Ectodermal cell (in vitro differentiated cells): ENCODE data around the gene GOLGA6D.
"Not testable (repeated sequence)": the region's sequence is repeated elsewhere in the genome, so short reads cannot be mapped to it uniquely, and the experiment has no call there.

Source experiments
- H3K27ac ChIP-seq: 2 replicates; pipeline ENCODE4 v1.7.0; 2013; ENCODE audit warnings: mild to moderate bottlenecking, low read depth, low read length; ENCODE audit not compliant: insufficient read depth, poor library complexity, severe bottlenecking
- H3K27me3 ChIP-seq: 2 replicates; pipeline ENCODE4 v1.7.0; 2013; ENCODE audit warnings: mild to moderate bottlenecking, low read length; ENCODE audit not compliant: insufficient read depth, control insufficient read depth, poor library complexity, severe bottlenecking
- H3K36me3 ChIP-seq: one replicate; pipeline ENCODE4 v1.7.0; 2013; ENCODE audit warnings: low read length; ENCODE audit not compliant: control insufficient read depth, insufficient read depth
- H3K4me1 ChIP-seq: one replicate; pipeline ENCODE4 v1.7.0; 2013; ENCODE audit warnings: low read length; ENCODE audit not compliant: control insufficient read depth, insufficient read depth
- H3K4me3 ChIP-seq: 2 replicates; pipeline ENCODE4 v1.7.0; 2013; ENCODE audit warnings: low read depth, low read length, control low read depth; ENCODE audit not compliant: insufficient read depth
- H3K9me3 ChIP-seq: 2 replicates; pipeline ENCODE4 v1.7.0; 2013; ENCODE audit warnings: mild to moderate bottlenecking, low read length, moderate library complexity; ENCODE audit not compliant: control insufficient read depth
- WGBS, 2 experiments: methylation state at CpG; one replicate each; pipeline ENCODE4 v1.1.7; 2013; ENCODE audit warnings: missing lambda C conversion rate in 2 of 2; 5-methylcytosine and 5-hydroxymethylcytosine counted together

The GOLGA6D gene

GRCh38 chr15:75284152-75284551 is 1.5 kb downstream of the GOLGA6D start:
- not testable (repeated sequence) for H3K4me3 ChIP-seq, H3K36me3 ChIP-seq, H3K27me3 ChIP-seq, H3K9me3 ChIP-seq, H3K27ac ChIP-seq, H3K4me1 ChIP-seq
- no CpG with 5 or more reads among the region's 3 CpGs for WGBS, 2 experiments

GRCh38 chr15:75293660-75294059 is 11.0 kb downstream of the GOLGA6D start:
- H3K36me3 ChIP-seq, H3K27me3 ChIP-seq, H3K9me3 ChIP-seq, H3K4me1 ChIP-seq, H3K27ac ChIP-seq, H3K4me3 ChIP-seq: not testable (repeated sequence)
- WGBS, 2 experiments = 90 to 94% methylated on average over 5 to 7 of the region's 18 CpGs

GRCh38 chr15:75298541-75299310 is 16.1 kb downstream of the GOLGA6D start:
- not testable (repeated sequence) for H3K9me3 ChIP-seq, H3K27ac ChIP-seq, H3K36me3 ChIP-seq, H3K27me3 ChIP-seq, H3K4me1 ChIP-seq, H3K4me3 ChIP-seq
- WGBS, 2 experiments = 21 to 58% methylated on average over 2 to 4 of the region's 13 CpGs

GRCh38 chr15:75299311-75299688 is 16.7 kb downstream of the GOLGA6D start:
- not testable (repeated sequence) for H3K27ac ChIP-seq, H3K27me3 ChIP-seq, H3K4me1 ChIP-seq, H3K9me3 ChIP-seq, H3K36me3 ChIP-seq, H3K4me3 ChIP-seq
- WGBS, 2 experiments = 2 to 4% methylated on average over 3 to 4 of the region's 6 CpGs

- 63 to 73% methylated on average over 5 to 6 of the region's 6 CpGs for WGBS, 2 experiments
- not testable (repeated sequence) for H3K36me3 ChIP-seq, H3K27ac ChIP-seq, H3K27me3 ChIP-seq, H3K9me3 ChIP-seq, H3K4me3 ChIP-seq, H3K4me1 ChIP-seq
Observed at GRCh38 chr15:75300026-75300425, 17.4 kb downstream of the GOLGA6D start.

- no peak overlapping the region for H3K4me3 ChIP-seq
- no peaks in the 10 kb centered on the region for H3K9me3 ChIP-seq
- H3K36me3 ChIP-seq = no peaks in the 10 kb centered on the region
- WGBS, 2 experiments = 90 to 92% methylated on average over 9 of the region's 9 CpGs
- no peaks in the 10 kb centered on the region for H3K27me3 ChIP-seq
- H3K4me1 ChIP-seq = no peaks in the 10 kb centered on the region
- no peak overlapping the region for H3K27ac ChIP-seq
Observed at GRCh38 chr15:75302318-75302717, 19.7 kb downstream of the GOLGA6D start.

GRCh38 chr15:75302753-75303152 is 20.1 kb downstream of the GOLGA6D start:
- H3K27me3 ChIP-seq, H3K4me3 ChIP-seq, H3K36me3 ChIP-seq, H3K9me3 ChIP-seq, H3K27ac ChIP-seq, H3K4me1 ChIP-seq: not testable (repeated sequence)
- WGBS, 2 experiments = 94 to 95% methylated on average over 4 of the region's 4 CpGs

- peaks cover 10% of the 10 kb centered on the region for H3K27me3 ChIP-seq
- 75 to 94% methylated on average over 2 to 3 of the region's 3 CpGs for WGBS, 2 experiments
- no peak overlapping the region for H3K4me3 ChIP-seq
- no peak overlapping the region for H3K27ac ChIP-seq
- H3K36me3 ChIP-seq = no peaks in the 10 kb centered on the region
- no peaks in the 10 kb centered on the region for H3K4me1 ChIP-seq
- H3K9me3 ChIP-seq = no peaks in the 10 kb centered on the region
Observed at GRCh38 chr15:75306188-75306587, 23.6 kb downstream of the GOLGA6D start.

GRCh38 chr15:75307778-75308390 is 25.2 kb downstream of the GOLGA6D start:
- Histone ChIP-seq H3K27me3 (peaks cover 10% of the 10 kb centered on the region), H3K4me1 (no peaks in the 10 kb centered on the region), H3K27ac (no peak overlapping the region), H3K36me3 (no peaks in the 10 kb centered on the region), H3K9me3 (no peaks in the 10 kb centered on the region), H3K4me3 (no peak overlapping the region)
- WGBS, 2 experiments = 43 to 44% methylated on average over 15 of the region's 15 CpGs

GRCh38 chr15:75309711-75310110 is 27.1 kb downstream of the GOLGA6D start:
- Histone ChIP-seq H3K4me3 (no peak overlapping the region), H3K9me3 (no peaks in the 10 kb centered on the region), H3K36me3 (no peaks in the 10 kb centered on the region), H3K4me1 (no peaks in the 10 kb centered on the region), H3K27ac (no peak overlapping the region), H3K27me3 (peaks cover 10% of the 10 kb centered on the region)
